Pancreas (tissue), 10 donors: ENCODE data around the gene SH3BGRL2. TPM values are rescaled to one million over a fixed set of nuclear protein-coding genes. Genes with fewer than 3 reads are reported as not detected.

ENCODE experiments used
- ATAC-seq, 4 donors: fragments of 200-7000 bp; cut with Tn5 transposase; one replicate each; pipeline versions ENCODE4 v1.8.0 to v1.9.1; 2020; ENCODE audit warnings: mild to moderate bottlenecking in 4 of 4, moderate library complexity in 4 of 4
- DNase-seq, 6 donors: peaks; one replicate each; pipeline ENCODE4 v3.0.0-alpha.2; 2020
- FAIRE-seq: peaks from 2 replicates; lab custom pipeline; 2012; peaks lifted over from hg19 to GRCh38; lab: Jason Lieb, UNC
- H3K27ac ChIP-seq, 4 donors: fragments of 200-600 bp; sonication (generic); 1 replicate in 3 of 4; 2 replicates in 1 of 4; pipeline versions ENCODE4 v1.5.0 to v1.8.0; 2020
- H3K27me3 ChIP-seq, 4 donors: fragments of 200-600 bp; one replicate each; pipeline ENCODE4 v1.8.0; 2021
- H3K36me3 ChIP-seq, 3 donors: fragments of 200-600 bp; sonication (generic) in 1 of 3; one replicate each; pipeline versions ENCODE4 v1.5.0 to v1.8.0; 2020 to 2021
- H3K4me1 ChIP-seq, 3 donors: fragments of 200-600 bp; one replicate each; pipeline ENCODE4 v1.8.0; 2021
- H3K4me3 ChIP-seq, 4 donors: fragments of 200-600 bp; sonication (generic) in 2 of 4; one replicate each; pipeline versions ENCODE4 v1.5.0 to v1.8.0; 2020 to 2021
- H3K9me3 ChIP-seq, 4 donors: fragments of 200-600 bp; one replicate each; pipeline ENCODE4 v1.8.0; 2021
- WGBS, 2 donors: extraction: QIAGEN DNeasy Blood & Tissue Kit; methylation state at CpG; one replicate each; pipeline ENCODE4 v1.1.7; 2013; 5-methylcytosine and 5-hydroxymethylcytosine counted together
- intact Hi-C, 3 donors: fragments of 100-400 bp; cut with DNase I; formaldehyde crosslinking; loops; one replicate each; pipeline versions ENCODE4 v1.11.1 to v1.14.2; 2022
- polyA plus RNA-seq, 2 donors: library from polyadenylated mRNA; stranded (reverse); fragments of 200-250 nt; gene quantifications; one replicate each; pipeline ENCODE4 v1.2.3, GENCODE V29; 2013
- total RNA-seq, 6 donors: library from RNA; stranded (reverse); fragmentation: NEBNext Ultra II Directional in 4 of 6; extraction: Animal tissue kit (Norgen Biotek cat#: 25700) in 4 of 6; gene quantifications; one replicate each; pipeline versions ENCODE4 v1.2.1 to v1.2.4, GENCODE V29; 2021 to 2023
- TF ChIP-seq, protein P1 (sequence below), 4 donors: fragments of 200-600 bp; sonication (generic) in 3 of 4; IDR thresholded peaks; one replicate each; pipeline versions ENCODE4 v1.5.0 to v1.8.0; 2021; ENCODE audit warnings: antibody characterized with exemption in 4 of 4
- donor health status: healthy with polysubstance abuse.
- donor health status: DM: no; HTN: no; CAD: no; lungs with moderate emphysema.
- donor health status: DM: no; HTN: no; CAD: no.
- donor health status: control.
- donor health status: control.
- donor health status: Bipolar disorder and iron deficiency.
- donor health status: DM: yes; HTN: yes; CAD: no.
- donor health status: DM: no; HTN: no; CAD: no.
- donor health status: DM: no; HTN: no; CAD: no.
- donor health status: DM: yes; HTN: yes; CAD: no.

SH3BGRL2 gene
- total and polyA plus RNA-seq, 8 donors, result 6.1 to 22.1 (median 11.8) TPM

DNA sequence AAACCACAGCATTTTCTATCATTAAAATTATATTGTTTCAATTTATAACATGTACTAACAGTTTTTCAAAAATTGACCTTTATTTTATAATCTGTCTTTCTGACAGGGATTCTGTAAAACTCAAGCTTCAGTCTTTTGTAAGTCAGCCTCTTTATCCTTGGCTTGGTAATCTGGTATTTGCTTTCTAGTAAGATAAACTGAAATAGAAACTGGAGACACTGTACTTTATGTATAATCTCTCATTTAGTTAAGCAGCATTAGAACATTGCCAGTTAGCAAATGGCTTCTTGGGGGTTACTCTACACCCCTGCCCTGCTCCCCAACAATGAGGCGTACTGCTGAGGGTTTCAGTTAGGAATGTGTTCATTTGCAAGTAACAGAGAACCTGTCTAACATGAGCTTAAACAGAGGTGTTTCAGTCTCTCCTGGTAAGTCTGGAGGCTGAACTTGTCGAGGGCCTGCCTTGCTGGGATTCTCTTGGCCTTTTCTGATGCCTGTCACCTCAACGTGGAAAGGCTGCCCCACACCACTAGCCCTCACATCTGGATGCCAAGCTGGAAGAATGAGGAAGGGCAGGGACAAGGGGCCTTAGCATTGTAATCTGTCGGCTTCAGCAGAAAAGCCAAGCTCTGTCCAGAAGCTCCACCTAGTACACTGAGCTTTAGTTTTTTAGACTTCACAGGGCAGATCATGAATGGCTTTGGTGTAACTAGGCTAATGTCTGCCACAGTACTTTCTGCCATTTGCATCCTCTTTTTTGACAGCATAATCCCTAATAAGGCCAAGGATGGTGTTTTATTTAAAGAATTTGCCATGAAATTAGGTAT is 34.8 kb downstream of the SH3BGRL2 start:
- WGBS, 2 donors, result 20 to 24% methylated on average over 4 of the region's 4 CpGs
- no peaks in the 10 kb centered on the region for H3K9me3 ChIP-seq
- H3K27me3 ChIP-seq, result no peaks in the 10 kb centered on the region
- no peak overlapping the region for H3K4me3 ChIP-seq
- no peaks in the 10 kb centered on the region for H3K36me3 ChIP-seq
- TF ChIP-seq, protein P1, sequence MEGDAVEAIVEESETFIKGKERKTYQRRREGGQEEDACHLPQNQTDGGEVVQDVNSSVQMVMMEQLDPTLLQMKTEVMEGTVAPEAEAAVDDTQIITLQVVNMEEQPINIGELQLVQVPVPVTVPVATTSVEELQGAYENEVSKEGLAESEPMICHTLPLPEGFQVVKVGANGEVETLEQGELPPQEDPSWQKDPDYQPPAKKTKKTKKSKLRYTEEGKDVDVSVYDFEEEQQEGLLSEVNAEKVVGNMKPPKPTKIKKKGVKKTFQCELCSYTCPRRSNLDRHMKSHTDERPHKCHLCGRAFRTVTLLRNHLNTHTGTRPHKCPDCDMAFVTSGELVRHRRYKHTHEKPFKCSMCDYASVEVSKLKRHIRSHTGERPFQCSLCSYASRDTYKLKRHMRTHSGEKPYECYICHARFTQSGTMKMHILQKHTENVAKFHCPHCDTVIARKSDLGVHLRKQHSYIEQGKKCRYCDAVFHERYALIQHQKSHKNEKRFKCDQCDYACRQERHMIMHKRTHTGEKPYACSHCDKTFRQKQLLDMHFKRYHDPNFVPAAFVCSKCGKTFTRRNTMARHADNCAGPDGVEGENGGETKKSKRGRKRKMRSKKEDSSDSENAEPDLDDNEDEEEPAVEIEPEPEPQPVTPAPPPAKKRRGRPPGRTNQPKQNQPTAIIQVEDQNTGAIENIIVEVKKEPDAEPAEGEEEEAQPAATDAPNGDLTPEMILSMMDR (IDR thresholded peaks at IDR 0.05), result no peak
- DNase-seq (no peak), ATAC-seq (peak; percentile 30 to 74 (median 66)), FAIRE-seq (no peak)
- peaks cover 17 to 22% (median 19%) of the 10 kb centered on the region in 3 donors for H3K4me1 ChIP-seq
- peak overlapping the region; percentile 10 to 62 (median 42) for H3K27ac ChIP-seq
- intact Hi-C loops, result no loop called here

DNA sequence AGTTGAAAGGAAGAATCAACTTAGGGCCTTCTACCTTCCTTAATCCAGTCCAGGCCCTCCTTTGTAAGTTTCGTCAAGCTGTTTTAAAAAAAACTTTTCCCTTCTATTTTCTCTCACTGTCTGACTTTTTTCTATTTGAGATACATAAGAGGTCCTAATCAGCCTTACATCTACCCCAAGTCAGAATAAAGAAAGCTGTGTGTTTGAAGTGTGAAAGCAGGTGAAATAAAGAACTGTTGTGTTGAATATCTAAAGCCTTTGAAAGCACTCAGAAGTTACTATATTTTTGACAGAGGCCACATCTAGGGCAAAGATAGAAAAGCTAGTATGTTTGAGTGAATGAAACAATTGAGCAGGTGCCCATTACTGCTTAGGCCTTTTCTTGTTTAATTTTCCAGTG is 35.5 kb downstream of the SH3BGRL2 start:
- 43 to 52% methylated on average over 1 of the region's 1 CpG for WGBS, 2 donors
- peak overlapping the region; percentile 10 to 62 (median 42) for H3K27ac ChIP-seq
- peaks cover 19 to 23% (median 22%) of the 10 kb centered on the region in 3 donors for H3K4me1 ChIP-seq

GRCh38 chr6:79668381-79668780 is 37.3 kb downstream of the SH3BGRL2 start:
- peaks cover 19 to 30% (median 28%) of the 10 kb centered on the region in 3 donors for H3K4me1 ChIP-seq
- 85 to 89% methylated on average over 5 of the region's 5 CpGs for WGBS, 2 donors
- DNase-seq, result no peak

More for the DNA sequence above, 35.5 kb downstream of the SH3BGRL2 start:
- ATAC-seq (peak in 1 of 4 donors; percentile 23), FAIRE-seq (no peak), DNase-seq (no peak)
- Histone ChIP-seq H3K27me3 (no peaks in the 10 kb centered on the region), H3K4me3 (no peak overlapping the region), H3K9me3 (no peaks in the 10 kb centered on the region), H3K36me3 (no peaks in the 10 kb centered on the region)
- intact Hi-C loops, result no loop called here
- TF ChIP-seq, protein P1 (IDR thresholded peaks at IDR 0.05), result no peak

GRCh38 chr6:79669766-79670165 is 38.6 kb downstream of the SH3BGRL2 start:
- 76 to 91% methylated on average over 1 of the region's 1 CpG for WGBS, 2 donors
- FAIRE-seq (no peak), DNase-seq (no peak), ATAC-seq (no peak)
- no peak overlapping the region for H3K4me3 ChIP-seq
- TF ChIP-seq, protein P1 (IDR thresholded peaks at IDR 0.05), result no peak
- H3K36me3 ChIP-seq, result no peaks in the 10 kb centered on the region
- H3K9me3 ChIP-seq, result no peaks in the 10 kb centered on the region
- no peak overlapping the region for H3K27ac ChIP-seq
- H3K27me3 ChIP-seq, result no peaks in the 10 kb centered on the region
- peaks cover 12 to 30% (median 28%) of the 10 kb centered on the region in 3 donors for H3K4me1 ChIP-seq
- intact Hi-C loops, result no loop called here

More at GRCh38 chr6:79668381-79668780, 37.3 kb downstream of the SH3BGRL2 start:
- Histone ChIP-seq H3K27ac (no peak overlapping the region), H3K36me3 (no peaks in the 10 kb centered on the region), H3K4me3 (no peak overlapping the region), H3K27me3 (no peaks in the 10 kb centered on the region), H3K9me3 (no peaks in the 10 kb centered on the region)
- intact Hi-C loops, result no loop called here
- no peak for ATAC-seq
- TF ChIP-seq, protein P1 (IDR thresholded peaks at IDR 0.05), result no peak
- no peak for FAIRE-seq

DNA sequence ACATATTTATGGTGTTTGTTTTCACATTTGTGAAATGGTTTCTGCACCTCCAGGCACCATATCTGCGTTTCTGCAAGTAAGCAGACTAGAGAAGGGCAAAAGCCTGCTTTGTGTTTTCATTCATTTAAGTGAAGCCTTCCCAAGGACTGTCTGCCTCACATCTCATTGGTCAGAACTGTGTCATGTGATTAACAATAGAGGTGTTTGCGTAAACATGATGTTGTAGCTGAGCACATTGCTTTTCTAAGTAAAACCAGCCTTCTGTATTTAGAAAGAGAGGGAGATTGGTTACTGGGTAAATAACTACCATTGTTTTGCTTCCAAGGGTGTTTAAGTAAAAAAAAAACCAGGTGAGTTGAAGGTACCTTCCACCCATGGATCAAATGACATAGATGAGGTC is 39.7 kb downstream of the SH3BGRL2 start:
- no peak for DNase-seq
- H3K36me3 ChIP-seq, result peaks cover 0 to 4% (median 0%) of the 10 kb centered on the region in 3 donors
- H3K9me3 ChIP-seq, result no peaks in the 10 kb centered on the region
- no peaks in the 10 kb centered on the region for H3K27me3 ChIP-seq
- TF ChIP-seq, protein P1 (IDR thresholded peaks at IDR 0.05), result no peak
- H3K4me3 ChIP-seq, result no peak overlapping the region
- intact Hi-C loops, result no loop called here
- no peak for ATAC-seq
- peaks cover 12 to 21% (median 18%) of the 10 kb centered on the region in 3 donors for H3K4me1 ChIP-seq
- FAIRE-seq, result no peak
- H3K27ac ChIP-seq, result peak overlapping the region in 2 of 4 donors; percentile 47 to 68
- 85 to 90% methylated on average over 2 of the region's 2 CpGs for WGBS, 2 donors
